GM12891 (cell line): Measurements from ENCODE around the gene MYO1F.

Experiments
- POLR2A ChIP-seq: IDR thresholded peaks from 2 replicates; pipeline ENCODE4 v1.6.1; 2011; ENCODE audit warnings: low read depth, low read length, control low read depth
- POLR2AphosphoS5 ChIP-seq: IDR thresholded peaks from 2 replicates; pipeline ENCODE4 v1.6.1; 2011; ENCODE audit warnings: low read depth, low read length, control low read depth
- SPI1 ChIP-seq: IDR thresholded peaks from 2 replicates; pipeline ENCODE4 v1.6.1; 2011; ENCODE audit warnings: low read depth, low read length, control low read depth
- TAF1 ChIP-seq: IDR thresholded peaks from 2 replicates; pipeline ENCODE4 v1.6.1; 2011; ENCODE audit warnings: low read depth, low read length, control low read depth

DNA sequence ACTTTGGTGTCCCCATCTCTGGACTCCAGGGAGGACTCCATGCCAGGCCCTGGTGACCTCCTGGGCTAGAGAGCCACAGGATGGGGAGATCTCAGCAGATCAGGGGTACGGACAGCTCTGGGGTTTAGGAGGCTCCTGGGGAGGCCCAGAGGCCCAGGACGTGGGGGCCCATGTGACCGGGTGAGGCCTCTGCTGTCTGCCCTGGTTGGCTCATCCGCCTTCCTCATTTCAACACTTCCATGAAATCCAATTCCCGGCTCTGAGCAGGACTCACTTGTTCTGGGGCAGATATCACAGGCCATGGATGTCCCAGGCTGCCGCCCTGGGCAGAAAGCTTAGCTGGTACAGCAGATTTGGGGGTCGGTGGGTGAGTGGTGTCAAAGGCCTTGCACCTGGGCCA is 73.7 kb downstream of the MYO1F start:
- TF ChIP-seq POLR2A: no peak
- TF ChIP-seq SPI1: no peak
- TF ChIP-seq POLR2AphosphoS5: no peak
- TF ChIP-seq TAF1: no peak
